H7 (cell line): ENCODE data around the gene RPGRIP1L. TPM values are rescaled to one million over a fixed set of nuclear protein-coding genes. Genes with fewer than 3 reads are reported as not detected.

ENCODE experiments used
- DNase-seq: peaks from one replicate; pipeline ENCODE4 v3.0.0; 2012
- H3K27me3 ChIP-seq: 2 replicates; pipeline ENCODE4 v1.6.0; 2011; ENCODE audit warnings: mild to moderate bottlenecking, low read length; ENCODE audit not compliant: control insufficient read depth, insufficient read depth
- H3K36me3 ChIP-seq: replicated peaks from 2 replicates; pipeline ENCODE4 v1.5.1; 2011; ENCODE audit warnings: low read length; ENCODE audit not compliant: control insufficient read depth, insufficient read depth
- H3K4me3 ChIP-seq: 2 replicates; pipeline ENCODE4 v1.5.1; 2011; ENCODE audit warnings: low read depth, mild to moderate bottlenecking, control low read depth, low read length, moderate library complexity; ENCODE audit not compliant: insufficient read depth
- total RNA-seq: library from RNA; depleted of rRNA; stranded (reverse); fragments of >200 nt; shearing (Covaris generic); gene quantifications from 2 replicates; pipeline ENCODE4 v1.2.3, GENCODE V29; 2014

The RPGRIP1L gene
- total RNA-seq, 1 experiment from 2014 or later = 6.2 TPM

- Histone ChIP-seq H3K36me3 (no peaks in the 10 kb centered on the region; the same call in 1 of the 2 replicates), H3K4me3 (no peak overlapping the region), H3K27me3 (no peaks in the 10 kb centered on the region)
- no peak for DNase-seq
Observed at GRCh38 chr16:53654946-53655345, 48.7 kb downstream of the RPGRIP1L start.

- no peaks in the 10 kb centered on the region for H3K27me3 ChIP-seq
- no peaks in the 10 kb centered on the region; the same call in 1 of the 2 replicates for H3K36me3 ChIP-seq
- peak; percentile 38 for DNase-seq
- no peak overlapping the region for H3K4me3 ChIP-seq
Observed at GRCh38 chr16:53651357-53651756, 52.3 kb downstream of the RPGRIP1L start.

- no peak overlapping the region for H3K4me3 ChIP-seq
- H3K36me3 ChIP-seq = no peaks in the 10 kb centered on the region
- no peak for DNase-seq
- H3K27me3 ChIP-seq = no peaks in the 10 kb centered on the region
Observed at GRCh38 chr16:53646506-53646905, 57.2 kb downstream of the RPGRIP1L start.

DNA sequence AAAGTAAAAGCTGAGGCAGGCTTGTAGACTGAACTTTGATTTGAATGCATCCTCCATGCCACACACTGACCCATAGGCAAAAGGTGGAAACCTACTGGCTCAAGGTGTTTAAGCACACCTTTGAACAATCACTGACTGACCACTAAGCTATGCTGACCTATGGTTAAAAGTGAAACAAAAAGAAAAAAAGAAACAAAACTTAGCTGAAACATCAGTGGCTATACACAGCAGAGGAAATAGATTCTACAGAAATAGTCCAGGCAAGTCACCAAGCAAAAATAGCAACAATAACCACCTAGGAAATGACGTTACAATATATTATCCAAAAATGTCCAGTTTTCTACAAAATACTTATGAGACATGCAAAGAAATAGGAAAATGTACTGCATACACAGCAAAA is 60.2 kb downstream of the RPGRIP1L start:
- Histone ChIP-seq H3K4me3 (no peak overlapping the region), H3K36me3 (no peaks in the 10 kb centered on the region; the same call in 1 of the 2 replicates), H3K27me3 (no peaks in the 10 kb centered on the region)
- no peak for DNase-seq

DNA sequence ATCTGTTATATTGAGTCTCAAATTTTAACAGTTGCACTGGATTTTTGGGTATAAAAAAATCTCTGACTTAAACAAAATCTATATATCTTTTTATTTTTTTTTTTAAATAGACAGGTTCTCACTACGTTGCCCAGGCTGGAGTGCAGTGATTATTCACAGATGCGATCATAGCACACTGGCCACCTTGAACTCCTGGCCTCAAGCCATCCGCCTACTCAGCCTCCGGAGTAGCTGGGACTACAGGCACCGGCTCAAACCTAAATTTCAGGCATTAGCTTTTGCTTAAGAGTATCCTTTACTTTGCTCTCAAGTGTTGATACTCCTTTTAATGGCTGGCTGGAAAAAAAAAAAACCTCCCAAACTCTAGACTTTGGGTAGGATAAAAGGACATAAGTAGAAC is 61.6 kb downstream of the RPGRIP1L start:
- Histone ChIP-seq H3K36me3 (no peaks in the 10 kb centered on the region; the same call in 1 of the 2 replicates), H3K27me3 (no peaks in the 10 kb centered on the region; the same call in 1 of the 2 replicates), H3K4me3 (no peak overlapping the region)
- DNase-seq = no peak

DNA sequence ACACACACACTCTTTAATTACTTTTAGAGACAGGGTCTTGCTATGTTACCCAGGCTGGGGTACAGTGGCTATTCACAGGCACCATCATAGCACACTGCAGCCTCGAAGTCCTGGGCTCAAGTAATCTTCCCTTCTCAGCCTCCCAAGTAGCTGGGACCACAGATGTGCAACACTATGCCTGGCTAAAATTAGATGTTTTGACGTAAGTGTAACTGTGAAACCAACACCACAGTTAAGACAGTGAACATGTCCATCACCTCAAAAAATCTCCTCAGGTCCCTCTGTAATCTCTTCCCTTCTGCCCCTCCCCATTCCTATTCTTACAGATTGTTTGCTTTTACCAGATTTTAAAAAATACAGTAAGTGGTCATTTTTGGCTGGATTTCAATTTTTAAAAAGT is 66.7 kb downstream of the RPGRIP1L start:
- DNase-seq = no peak
- no peak overlapping the region for H3K4me3 ChIP-seq
- peaks cover 1% of the 10 kb centered on the region; the same call in 1 of the 2 replicates for H3K36me3 ChIP-seq
- H3K27me3 ChIP-seq = no peaks in the 10 kb centered on the region; the same call in 1 of the 2 replicates

DNA sequence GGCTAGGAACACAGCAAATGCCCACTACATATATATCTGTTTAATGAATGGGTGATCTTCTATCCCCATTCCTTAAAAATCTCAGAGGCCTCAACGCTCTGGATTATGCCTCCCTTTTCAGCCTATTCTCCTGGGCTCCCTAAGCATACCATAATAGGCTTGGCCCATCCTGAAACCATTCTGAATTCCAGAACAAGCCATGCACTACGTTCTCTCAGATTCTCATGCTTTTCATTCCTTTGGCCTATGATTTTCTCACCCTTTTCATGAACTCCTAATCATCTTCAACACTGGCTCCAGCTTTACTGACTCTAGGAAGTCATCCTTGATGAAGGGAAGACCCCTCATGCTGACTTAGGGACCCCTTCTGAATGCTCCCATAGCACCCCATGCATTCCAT is 71.1 kb downstream of the RPGRIP1L start:
- no peak overlapping the region for H3K4me3 ChIP-seq
- DNase-seq = no peak
- no peaks in the 10 kb centered on the region for H3K27me3 ChIP-seq
- peaks cover 1% of the 10 kb centered on the region for H3K36me3 ChIP-seq

GRCh38 chr16:53631236-53632025 is 72.2 kb downstream of the RPGRIP1L start:
- H3K27me3 ChIP-seq = no peaks in the 10 kb centered on the region
- H3K4me3 ChIP-seq = no peak overlapping the region
- peaks cover 1% of the 10 kb centered on the region for H3K36me3 ChIP-seq
- no peak for DNase-seq

DNA sequence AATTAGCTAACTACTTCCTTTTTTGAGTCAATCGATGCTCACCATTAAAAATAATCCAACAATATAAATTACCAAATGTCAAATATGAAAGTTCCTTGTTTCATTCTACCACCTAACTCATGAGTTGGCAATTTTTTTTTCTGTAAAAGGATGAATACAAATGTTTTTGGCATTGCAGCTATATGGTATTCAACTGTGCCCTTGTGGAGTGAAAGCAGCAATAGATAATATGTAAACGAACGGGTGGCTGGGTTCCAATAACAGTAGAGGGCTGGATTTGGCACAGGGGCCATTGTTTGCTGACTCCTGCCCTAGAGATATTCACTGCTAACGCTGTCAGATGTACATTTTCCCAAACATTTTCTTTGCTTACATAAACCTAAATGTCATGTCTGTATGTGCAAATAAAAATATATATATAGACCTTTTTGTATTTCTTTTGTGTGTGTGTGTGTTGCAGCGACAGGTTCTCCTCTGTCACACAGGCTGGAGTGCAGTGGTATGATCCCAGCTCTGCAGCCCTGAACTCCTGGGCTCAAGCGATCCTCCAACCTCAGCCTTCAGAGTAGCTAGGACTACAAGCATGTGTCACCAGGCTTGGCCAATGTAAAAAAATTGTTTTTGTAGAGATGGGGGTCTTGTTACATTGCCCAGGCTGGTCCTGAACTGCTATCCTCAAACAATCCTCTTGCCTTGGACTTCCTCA is 73.9 kb downstream of the RPGRIP1L start:
- no peak for DNase-seq
- Histone ChIP-seq H3K4me3 (no peak overlapping the region), H3K36me3 (no peaks in the 10 kb centered on the region; the same call in 1 of the 2 replicates), H3K27me3 (no peaks in the 10 kb centered on the region)

DNA sequence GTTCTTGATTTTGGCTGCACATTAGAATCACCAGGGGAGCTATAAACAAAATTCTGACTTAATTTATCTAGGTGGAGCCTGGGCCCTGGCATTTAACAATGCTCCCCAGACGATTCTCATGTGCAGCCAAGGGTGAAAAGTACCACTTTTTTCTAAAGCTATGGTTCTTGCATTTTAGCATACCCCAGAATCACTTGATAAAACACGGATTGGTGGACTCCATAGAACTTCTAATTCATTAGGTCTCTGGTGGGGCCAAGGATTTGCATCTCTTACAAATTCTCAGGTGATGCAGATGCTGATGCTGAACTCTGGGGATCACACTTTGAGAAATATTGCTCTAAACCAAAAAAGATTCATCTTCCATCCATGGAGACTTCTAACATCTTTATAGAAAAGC is 74.5 kb downstream of the RPGRIP1L start:
- H3K36me3 ChIP-seq = no peaks in the 10 kb centered on the region; the same call in 1 of the 2 replicates
- no peaks in the 10 kb centered on the region for H3K27me3 ChIP-seq
- DNase-seq = no peak
- H3K4me3 ChIP-seq = no peak overlapping the region

DNA sequence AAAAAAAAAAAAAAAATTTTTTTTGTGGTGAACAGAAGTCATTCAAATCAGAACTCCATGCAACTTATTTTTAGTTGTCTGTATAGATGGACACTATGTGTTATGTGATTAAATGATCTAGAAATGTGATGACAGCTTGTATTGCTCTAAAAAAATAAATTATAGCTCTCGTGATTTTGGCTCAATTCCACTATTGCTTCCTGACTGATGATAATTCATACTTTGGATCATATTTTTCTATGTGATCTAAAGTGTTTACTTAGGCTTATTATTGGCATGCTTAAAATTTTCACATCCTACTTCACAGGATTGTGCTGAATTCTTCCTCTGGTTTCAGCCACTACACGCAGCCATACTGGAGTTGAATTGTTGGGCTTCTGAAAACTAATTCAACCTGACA is 76.8 kb downstream of the RPGRIP1L start:
- H3K4me3 ChIP-seq = no peak overlapping the region
- DNase-seq = no peak
- no peaks in the 10 kb centered on the region; the same call in 1 of the 2 replicates for H3K36me3 ChIP-seq
- no peaks in the 10 kb centered on the region for H3K27me3 ChIP-seq

DNA sequence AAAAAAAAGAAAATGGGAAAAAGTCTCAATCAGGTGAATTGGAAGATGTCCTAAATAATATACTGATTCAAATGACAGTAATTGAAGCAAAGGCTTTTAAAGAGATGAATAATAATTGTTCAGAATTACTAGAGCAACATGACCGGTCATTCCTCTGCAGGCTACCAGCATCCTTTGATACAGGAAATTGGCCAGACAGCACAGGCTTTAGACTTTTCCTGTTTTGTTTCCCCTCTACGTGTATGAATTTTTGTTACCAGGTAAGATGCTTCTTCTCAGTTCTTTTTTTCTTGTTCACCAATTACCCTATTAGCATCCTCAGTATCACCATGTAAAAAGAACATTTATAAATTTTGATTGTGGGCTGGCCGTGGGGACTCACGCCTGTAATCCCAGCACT is 77.5 kb downstream of the RPGRIP1L start:
- no peaks in the 10 kb centered on the region for H3K27me3 ChIP-seq
- DNase-seq = no peak
- H3K36me3 ChIP-seq = no peaks in the 10 kb centered on the region; the same call in 1 of the 2 replicates
- no peak overlapping the region for H3K4me3 ChIP-seq

GRCh38 chr16:53625221-53625620 is 78.4 kb downstream of the RPGRIP1L start:
- DNase-seq = peak; percentile 20
- no peak overlapping the region for H3K4me3 ChIP-seq
- H3K27me3 ChIP-seq = no peaks in the 10 kb centered on the region
- no peaks in the 10 kb centered on the region; the same call in 1 of the 2 replicates for H3K36me3 ChIP-seq

DNA sequence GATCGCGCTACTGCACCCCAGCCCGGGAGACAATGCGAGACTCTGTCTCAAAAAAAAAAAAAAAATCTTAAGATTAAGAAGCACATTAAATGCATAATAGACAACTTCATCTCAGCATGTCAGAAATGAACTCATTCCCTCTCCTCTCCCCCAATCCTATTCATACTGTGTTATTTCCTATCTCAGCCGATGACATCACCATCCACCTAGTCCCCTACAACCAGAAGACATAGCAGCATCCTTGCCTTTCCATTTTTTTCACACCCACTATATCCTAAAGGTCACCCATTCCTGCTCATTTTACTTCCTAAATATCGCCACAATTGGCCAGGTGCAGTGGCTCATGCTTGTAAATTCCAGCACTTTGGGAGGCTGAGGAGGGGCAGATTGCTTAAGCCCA is 81.3 kb downstream of the RPGRIP1L start:
- no peaks in the 10 kb centered on the region for H3K27me3 ChIP-seq
- DNase-seq = no peak
- H3K4me3 ChIP-seq = no peak overlapping the region
- no peaks in the 10 kb centered on the region for H3K36me3 ChIP-seq

DNA sequence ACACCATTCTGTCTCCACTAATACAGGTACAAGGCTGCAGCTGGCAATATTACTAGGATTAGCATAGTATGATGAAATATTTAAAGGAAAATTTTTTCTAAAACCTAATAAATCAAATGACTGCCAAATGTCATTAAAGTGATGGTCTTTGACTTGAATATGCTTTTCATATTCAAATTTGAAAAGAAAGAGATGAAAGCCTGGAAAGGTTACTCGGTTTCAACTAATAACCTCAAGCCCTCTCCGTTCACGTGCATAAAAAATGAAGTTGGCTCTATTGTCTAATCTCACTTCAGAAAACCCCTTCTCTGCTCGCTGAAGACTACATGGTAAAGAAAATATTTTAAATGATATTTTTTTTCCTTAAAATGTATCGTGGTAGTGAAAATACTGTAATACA is 83.2 kb downstream of the RPGRIP1L start:
- no peak for DNase-seq
- Histone ChIP-seq H3K4me3 (no peak overlapping the region), H3K36me3 (no peaks in the 10 kb centered on the region), H3K27me3 (no peaks in the 10 kb centered on the region)
